HEK293 (cell line): ENCODE results near the gene ZSCAN10.

Experiments used
- CTCF ChIA-PET: fragments of 350-600 bp; formaldehyde crosslinking; extraction: SDS; loops from one replicate; lab custom pipeline; 2021; ENCODE audit warnings: antibody characterized with exemption; lab: Yijun Ruan, JAX
- POLR2A ChIA-PET: fragments of 300-600 bp; formaldehyde crosslinking; extraction: SDS; loops from one replicate; lab custom pipeline; 2020; ENCODE audit warnings: antibody characterized with exemption, inconsistent platforms; lab: Yijun Ruan, JAX
- H3K27ac ChIP-seq: fragments of 200-500 bp; sonication (Bioruptor generic); 2 replicates; pipeline ENCODE4 v1.5.1; 2014; ENCODE audit warnings: low read depth, low read length, control low read depth, inconsistent platforms; ENCODE audit errors: extremely low read depth
- H3K36me3 ChIP-seq, 2 experiments: fragments of 200-500 bp in 1 of 2; sonication (Bioruptor generic) in 1 of 2; 1 replicate in 1 of 2; 2 replicates in 1 of 2; pipeline ENCODE4 v1.5.1; 2014 to 2017; ENCODE audit warnings: inconsistent platforms in 2 of 2, low read length in 2 of 2; ENCODE audit not compliant: control insufficient read depth in 2 of 2, insufficient read depth in 1 of 2
- H3K4me1 ChIP-seq: fragments of 200-500 bp; sonication (Bioruptor generic); 2 replicates; pipeline ENCODE4 v1.5.1; 2014; ENCODE audit warnings: mild to moderate bottlenecking, low read length, inconsistent platforms; ENCODE audit not compliant: control insufficient read depth, insufficient read depth
- H3K4me3 ChIP-seq: 2 replicates; pipeline ENCODE4 v1.5.1; 2011; ENCODE audit warnings: low read depth, mild to moderate bottlenecking, control low read depth, low read length, moderate library complexity
- H3K9me3 ChIP-seq: fragments of 200-500 bp; sonication (Bioruptor generic); 2 replicates; pipeline ENCODE4 v1.5.1; 2014; ENCODE audit warnings: low read depth, low read length, inconsistent platforms; ENCODE audit not compliant: control insufficient read depth, insufficient read depth
- GLIS1 ChIP-seq: fragments of 450-650 bp; formaldehyde crosslinking; IDR thresholded peaks from 2 replicates; pipeline ENCODE4 v1.5.1; 2016; ENCODE audit warnings: missing biosample characterization, missing genetic modification characterization
- GLIS2 ChIP-seq: fragments of 450-650 bp; formaldehyde crosslinking; IDR thresholded peaks from 2 replicates; pipeline ENCODE4 v1.5.1; 2016; ENCODE audit warnings: missing biosample characterization, missing genetic modification characterization
- OSR2 ChIP-seq: fragments of 450-650 bp; formaldehyde crosslinking; IDR thresholded peaks from 2 replicates; pipeline ENCODE4 v1.5.1; 2016; ENCODE audit warnings: missing biosample characterization, missing genetic modification characterization
- SP7 ChIP-seq: fragments of 450-650 bp; formaldehyde crosslinking; IDR thresholded peaks from 2 replicates; pipeline ENCODE4 v1.5.1; 2016; ENCODE audit warnings: missing biosample characterization, missing genetic modification characterization
- ZBTB21 ChIP-seq: fragments of 450-650 bp; formaldehyde crosslinking; IDR thresholded peaks from 2 replicates; pipeline ENCODE4 v1.5.1; 2017; ENCODE audit warnings: missing biosample characterization, missing genetic modification characterization
- ZFHX2 ChIP-seq: fragments of 450-650 bp; formaldehyde crosslinking; conservative IDR thresholded peaks from 2 replicates; pipeline ENCODE4 v1.5.1; 2016; ENCODE audit warnings: missing biosample characterization, missing genetic modification characterization
- ZNF169 ChIP-seq: fragments of 450-650 bp; formaldehyde crosslinking; IDR thresholded peaks from 2 replicates; pipeline ENCODE4 v1.5.1; 2016; ENCODE audit warnings: missing biosample characterization, missing genetic modification characterization
- ZNF350 ChIP-seq: fragments of 450-650 bp; formaldehyde crosslinking; IDR thresholded peaks from 2 replicates; pipeline ENCODE4 v1.5.0; 2017; ENCODE audit warnings: missing biosample characterization, mild to moderate bottlenecking, missing genetic modification characterization
- ZNF548 ChIP-seq: fragments of 450-650 bp; formaldehyde crosslinking; IDR thresholded peaks from 2 replicates; pipeline ENCODE4 v1.5.1; 2016; ENCODE audit warnings: missing biosample characterization, missing genetic modification characterization
- ZNF596 ChIP-seq: fragments of 450-650 bp; IDR thresholded peaks from 2 replicates; pipeline ENCODE4 v1.5.0; 2018; ENCODE audit warnings: missing biosample characterization, mild to moderate bottlenecking, missing genetic modification characterization, moderate library complexity
- ZNF664 ChIP-seq: fragments of 450-650 bp; formaldehyde crosslinking; IDR thresholded peaks from 2 replicates; pipeline ENCODE4 v1.5.1; 2016; ENCODE audit warnings: missing biosample characterization, missing genetic modification characterization
- ZNF768 ChIP-seq: fragments of 450-650 bp; formaldehyde crosslinking; IDR thresholded peaks from 2 replicates; pipeline ENCODE4 v1.5.1; 2018; ENCODE audit warnings: missing biosample characterization, mild to moderate bottlenecking, missing genetic modification characterization
- TF ChIP-seq, protein P1 (sequence below): fragments of 450-650 bp; formaldehyde crosslinking; IDR thresholded peaks from 2 replicates; pipeline ENCODE4 v1.5.1; 2016; ENCODE audit warnings: missing biosample characterization, missing genetic modification characterization
- TF ChIP-seq, protein P2 (sequence below): fragments of 450-650 bp; formaldehyde crosslinking; IDR thresholded peaks from 2 replicates; pipeline ENCODE4 v1.5.1; 2017; ENCODE audit warnings: missing biosample characterization, missing genetic modification characterization
- TF ChIP-seq, protein P3 (sequence below): fragments of 450-650 bp; formaldehyde crosslinking; IDR thresholded peaks from 2 replicates; pipeline ENCODE4 v1.5.1; 2016; ENCODE audit warnings: missing biosample characterization, missing genetic modification characterization
- TF ChIP-seq, protein P4 (sequence below): sonication (generic); formaldehyde crosslinking; IDR thresholded peaks from 2 replicates; pipeline ENCODE4 v1.8.1; 2022; ENCODE audit warnings: mild to moderate bottlenecking, moderate library complexity, missing genetic modification reagents
- TF ChIP-seq, protein P5 (sequence below): fragments of 450-650 bp; formaldehyde crosslinking; IDR thresholded peaks from 2 replicates; pipeline ENCODE4 v1.5.1; 2017; ENCODE audit warnings: missing biosample characterization, missing genetic modification characterization
- TF ChIP-seq, protein P6 (sequence below): fragments of 450-650 bp; formaldehyde crosslinking; IDR thresholded peaks from 2 replicates; pipeline ENCODE4 v1.5.1; 2016; ENCODE audit warnings: missing biosample characterization, missing genetic modification characterization
- TF ChIP-seq, protein P7 (sequence below): fragments of 450-650 bp; formaldehyde crosslinking; IDR thresholded peaks from 2 replicates; pipeline ENCODE4 v1.5.1; 2017; ENCODE audit warnings: missing biosample characterization, missing genetic modification characterization
- TF ChIP-seq, protein P8 (sequence below): fragments of 450-650 bp; formaldehyde crosslinking; IDR thresholded peaks from 2 replicates; pipeline ENCODE4 v1.5.1; 2016; ENCODE audit warnings: missing biosample characterization, missing genetic modification characterization

ZSCAN10 gene

DNA sequence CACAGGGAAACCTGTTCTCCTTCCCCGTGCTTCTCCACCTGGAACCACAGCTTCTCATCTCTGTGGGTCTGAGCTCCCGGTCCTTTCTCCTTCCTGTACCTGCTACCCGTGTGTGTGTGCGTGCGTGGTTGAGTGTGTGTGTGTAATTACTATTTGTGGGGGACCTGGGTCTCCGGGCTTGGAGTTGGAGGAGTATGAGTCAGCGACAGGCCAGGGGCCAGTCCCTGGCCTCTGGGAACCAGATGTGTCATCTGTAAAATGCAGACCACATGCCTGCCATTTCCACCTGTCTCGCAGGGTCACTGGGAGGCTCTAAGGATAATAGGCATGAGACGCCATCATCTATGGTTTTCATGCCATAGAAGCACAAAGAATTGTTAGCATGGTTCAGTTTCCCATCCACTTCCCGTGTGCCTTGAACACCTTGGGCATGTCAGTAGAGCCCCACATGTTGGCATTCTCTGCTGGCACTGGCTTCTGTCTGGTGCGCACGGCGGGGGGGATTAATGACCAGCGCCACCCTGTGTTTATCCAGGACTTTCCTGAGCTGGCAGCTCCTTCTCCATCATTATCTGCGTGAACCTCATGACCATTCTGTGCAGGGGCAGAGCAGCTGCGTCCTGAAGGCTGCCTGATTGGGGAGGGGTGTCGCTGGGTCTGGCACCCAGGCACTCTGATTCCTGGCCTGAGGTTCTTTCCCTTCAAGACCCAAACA, 14.8 kb upstream of the ZSCAN10 start:
- TF ChIP-seq ZBTB21 (tag by site-specific recombination), result no peak
- TF ChIP-seq, protein P1, sequence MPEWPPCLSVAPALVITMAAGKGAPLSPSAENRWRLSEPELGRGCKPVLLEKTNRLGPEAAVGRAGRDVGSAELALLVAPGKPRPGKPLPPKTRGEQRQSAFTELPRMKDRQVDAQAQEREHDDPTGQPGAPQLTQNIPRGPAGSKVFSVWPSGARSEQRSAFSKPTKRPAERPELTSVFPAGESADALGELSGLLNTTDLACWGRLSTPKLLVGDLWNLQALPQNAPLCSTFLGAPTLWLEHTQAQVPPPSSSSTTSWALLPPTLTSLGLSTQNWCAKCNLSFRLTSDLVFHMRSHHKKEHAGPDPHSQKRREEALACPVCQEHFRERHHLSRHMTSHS (tag by site-specific recombination), result no peak
- TF ChIP-seq OSR2 (tag by site-specific recombination), result no peak
- TF ChIP-seq GLIS1 (tag by site-specific recombination), result peak; percentile 81
- TF ChIP-seq, protein P2, sequence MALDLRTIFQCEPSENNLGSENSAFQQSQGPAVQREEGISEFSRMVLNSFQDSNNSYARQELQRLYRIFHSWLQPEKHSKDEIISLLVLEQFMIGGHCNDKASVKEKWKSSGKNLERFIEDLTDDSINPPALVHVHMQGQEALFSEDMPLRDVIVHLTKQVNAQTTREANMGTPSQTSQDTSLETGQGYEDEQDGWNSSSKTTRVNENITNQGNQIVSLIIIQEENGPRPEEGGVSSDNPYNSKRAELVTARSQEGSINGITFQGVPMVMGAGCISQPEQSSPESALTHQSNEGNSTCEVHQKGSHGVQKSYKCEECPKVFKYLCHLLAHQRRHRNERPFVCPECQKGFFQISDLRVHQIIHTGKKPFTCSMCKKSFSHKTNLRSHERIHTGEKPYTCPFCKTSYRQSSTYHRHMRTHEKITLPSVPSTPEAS, result 0 out of 2 replicates have a peak, but pooled peaks have one; percentile 27
- TF ChIP-seq, protein P3, sequence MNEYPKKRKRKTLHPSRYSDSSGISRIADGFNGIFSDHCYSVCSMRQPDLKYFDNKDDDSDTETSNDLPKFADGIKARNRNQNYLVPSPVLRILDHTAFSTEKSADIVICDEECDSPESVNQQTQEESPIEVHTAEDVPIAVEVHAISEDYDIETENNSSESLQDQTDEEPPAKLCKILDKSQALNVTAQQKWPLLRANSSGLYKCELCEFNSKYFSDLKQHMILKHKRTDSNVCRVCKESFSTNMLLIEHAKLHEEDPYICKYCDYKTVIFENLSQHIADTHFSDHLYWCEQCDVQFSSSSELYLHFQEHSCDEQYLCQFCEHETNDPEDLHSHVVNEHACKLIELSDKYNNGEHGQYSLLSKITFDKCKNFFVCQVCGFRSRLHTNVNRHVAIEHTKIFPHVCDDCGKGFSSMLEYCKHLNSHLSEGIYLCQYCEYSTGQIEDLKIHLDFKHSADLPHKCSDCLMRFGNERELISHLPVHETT (tag by site-specific recombination), result no peak
- no peak for TF ChIP-seq ZNF596 (tag by site-specific recombination)
- TF ChIP-seq, protein P4, sequence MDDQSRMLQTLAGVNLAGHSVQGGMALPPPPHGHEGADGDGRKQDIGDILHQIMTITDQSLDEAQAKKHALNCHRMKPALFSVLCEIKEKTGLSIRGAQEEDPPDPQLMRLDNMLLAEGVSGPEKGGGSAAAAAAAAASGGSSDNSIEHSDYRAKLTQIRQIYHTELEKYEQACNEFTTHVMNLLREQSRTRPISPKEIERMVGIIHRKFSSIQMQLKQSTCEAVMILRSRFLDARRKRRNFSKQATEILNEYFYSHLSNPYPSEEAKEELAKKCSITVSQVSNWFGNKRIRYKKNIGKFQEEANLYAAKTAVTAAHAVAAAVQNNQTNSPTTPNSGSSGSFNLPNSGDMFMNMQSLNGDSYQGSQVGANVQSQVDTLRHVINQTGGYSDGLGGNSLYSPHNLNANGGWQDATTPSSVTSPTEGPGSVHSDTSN (CRISPR knock-in tag), result no peak
- peak; percentile 70; the same call in 1 of the 2 replicates for TF ChIP-seq SP7 (tag by site-specific recombination)
- TF ChIP-seq GLIS2 (tag by site-specific recombination), result peak; percentile 22; the same call in 1 of the 2 replicates
- TF ChIP-seq, protein P5, sequence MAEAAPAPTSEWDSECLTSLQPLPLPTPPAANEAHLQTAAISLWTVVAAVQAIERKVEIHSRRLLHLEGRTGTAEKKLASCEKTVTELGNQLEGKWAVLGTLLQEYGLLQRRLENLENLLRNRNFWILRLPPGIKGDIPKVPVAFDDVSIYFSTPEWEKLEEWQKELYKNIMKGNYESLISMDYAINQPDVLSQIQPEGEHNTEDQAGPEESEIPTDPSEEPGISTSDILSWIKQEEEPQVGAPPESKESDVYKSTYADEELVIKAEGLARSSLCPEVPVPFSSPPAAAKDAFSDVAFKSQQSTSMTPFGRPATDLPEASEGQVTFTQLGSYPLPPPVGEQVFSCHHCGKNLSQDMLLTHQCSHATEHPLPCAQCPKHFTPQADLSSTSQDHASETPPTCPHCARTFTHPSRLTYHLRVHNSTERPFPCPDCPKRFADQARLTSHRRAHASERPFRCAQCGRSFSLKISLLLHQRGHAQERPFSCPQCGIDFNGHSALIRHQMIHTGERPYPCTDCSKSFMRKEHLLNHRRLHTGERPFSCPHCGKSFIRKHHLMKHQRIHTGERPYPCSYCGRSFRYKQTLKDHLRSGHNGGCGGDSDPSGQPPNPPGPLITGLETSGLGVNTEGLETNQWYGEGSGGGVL, result peak; percentile 71
- TF ChIP-seq ZNF768 (tag by site-specific recombination), result no peak
- 0 out of 2 replicates have a peak, but pooled peaks have one; percentile 39 for TF ChIP-seq ZFHX2 (tag by site-specific recombination)
- Histone ChIP-seq H3K9me3 (no peaks in the 10 kb centered on the region), H3K36me3 (peaks cover 0 to 45% of the 10 kb centered on the region in 2 experiments; a peak in 2 of 3 replicates), H3K4me3 (peak overlapping the region; percentile 74), H3K4me1 (peaks cover 4% of the 10 kb centered on the region), H3K27ac (no peak overlapping the region)
- CTCF ChIA-PET, result interaction anchor here (0.7 to 3.1 kb wide), 4 partner anchors 12 to 54 kb away, joined by 4 to 14 read pairs (median 4); no protein-coding TSS in a partner anchor
- POLR2A ChIA-PET, result interaction anchor here (0.6 to 3.8 kb wide), 2 partner anchors 15 to 512 kb away, joined by 3 to 14 read pairs; no protein-coding TSS in a partner anchor

DNA sequence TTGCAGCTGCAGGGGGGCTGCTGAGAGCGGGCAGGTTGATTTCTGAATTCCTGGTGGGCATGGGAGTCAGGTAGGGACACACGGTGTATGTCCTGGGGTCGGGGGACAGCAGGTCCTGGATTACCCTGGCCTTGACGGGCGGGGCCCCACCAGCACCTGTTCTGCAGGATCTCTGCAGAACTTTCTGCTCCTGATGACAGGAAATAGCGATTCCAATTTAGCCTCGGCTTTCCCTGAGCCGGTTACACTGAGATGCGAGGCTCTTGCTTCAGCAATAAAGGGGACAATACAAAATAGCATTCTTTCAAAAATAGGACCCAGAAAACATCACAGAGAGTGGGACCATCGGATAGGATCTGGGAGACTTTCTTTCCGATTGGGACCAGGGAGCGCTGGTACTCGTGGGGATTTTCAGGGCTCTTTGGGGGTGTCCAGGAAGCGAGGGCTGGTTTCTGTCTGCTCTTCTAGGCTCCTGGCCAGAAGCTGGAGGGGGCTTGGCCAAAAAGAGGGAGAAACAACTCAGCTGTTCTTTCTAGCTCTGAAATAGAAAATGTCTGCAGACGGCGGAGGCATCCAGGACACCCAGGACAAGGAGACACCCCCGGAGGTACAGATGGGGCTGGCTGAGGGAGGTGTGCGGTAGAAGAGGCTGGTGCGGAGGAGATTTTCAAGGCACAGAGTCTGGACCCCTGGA, 13.9 kb upstream of the ZSCAN10 start:
- peak overlapping the region; percentile 81; the same call in 1 of the 2 replicates for H3K27ac ChIP-seq
- ChIA-PET POLR2A (interaction anchor here (0.6 to 3.8 kb wide), 4 partner anchors 16 to 513 kb away, joined by 3 to 14 read pairs (median 3); no protein-coding TSS in a partner anchor), CTCF (interaction anchor here (0.8 to 3.1 kb wide), 5 partner anchors 16 to 53 kb away, joined by 4 to 14 read pairs (median 5); no protein-coding TSS in a partner anchor)
- peaks cover 4% of the 10 kb centered on the region for H3K4me1 ChIP-seq
- peak overlapping the region; percentile 74 for H3K4me3 ChIP-seq
- H3K9me3 ChIP-seq, result no peaks in the 10 kb centered on the region
- peaks cover 0 to 36% of the 10 kb centered on the region in 2 experiments; a peak in 2 of 3 replicates for H3K36me3 ChIP-seq
- TF ChIP-seq, protein P6, sequence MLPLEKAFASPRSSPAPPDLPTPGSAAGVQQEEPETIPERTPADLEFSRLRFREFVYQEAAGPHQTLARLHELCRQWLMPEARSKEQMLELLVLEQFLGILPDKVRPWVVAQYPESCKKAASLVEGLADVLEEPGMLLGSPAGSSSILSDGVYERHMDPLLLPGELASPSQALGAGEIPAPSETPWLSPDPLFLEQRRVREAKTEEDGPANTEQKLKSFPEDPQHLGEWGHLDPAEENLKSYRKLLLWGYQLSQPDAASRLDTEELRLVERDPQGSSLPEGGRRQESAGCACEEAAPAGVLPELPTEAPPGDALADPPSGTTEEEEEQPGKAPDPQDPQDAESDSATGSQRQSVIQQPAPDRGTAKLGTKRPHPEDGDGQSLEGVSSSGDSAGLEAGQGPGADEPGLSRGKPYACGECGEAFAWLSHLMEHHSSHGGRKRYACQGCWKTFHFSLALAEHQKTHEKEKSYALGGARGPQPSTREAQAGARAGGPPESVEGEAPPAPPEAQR (tag by site-specific recombination), result no peak
- TF ChIP-seq, protein P7, sequence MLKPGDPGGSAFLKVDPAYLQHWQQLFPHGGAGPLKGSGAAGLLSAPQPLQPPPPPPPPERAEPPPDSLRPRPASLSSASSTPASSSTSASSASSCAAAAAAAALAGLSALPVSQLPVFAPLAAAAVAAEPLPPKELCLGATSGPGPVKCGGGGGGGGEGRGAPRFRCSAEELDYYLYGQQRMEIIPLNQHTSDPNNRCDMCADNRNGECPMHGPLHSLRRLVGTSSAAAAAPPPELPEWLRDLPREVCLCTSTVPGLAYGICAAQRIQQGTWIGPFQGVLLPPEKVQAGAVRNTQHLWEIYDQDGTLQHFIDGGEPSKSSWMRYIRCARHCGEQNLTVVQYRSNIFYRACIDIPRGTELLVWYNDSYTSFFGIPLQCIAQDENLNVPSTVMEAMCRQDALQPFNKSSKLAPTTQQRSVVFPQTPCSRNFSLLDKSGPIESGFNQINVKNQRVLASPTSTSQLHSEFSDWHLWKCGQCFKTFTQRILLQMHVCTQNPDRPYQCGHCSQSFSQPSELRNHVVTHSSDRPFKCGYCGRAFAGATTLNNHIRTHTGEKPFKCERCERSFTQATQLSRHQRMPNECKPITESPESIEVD (tag by site-specific recombination), result no peak
- TF ChIP-seq ZNF169 (tag by site-specific recombination) (no peak), ZNF548 (tag by site-specific recombination) (no peak), ZNF350 (tag by site-specific recombination) (no peak), ZNF664 (tag by site-specific recombination) (no peak)
- TF ChIP-seq, protein P8, sequence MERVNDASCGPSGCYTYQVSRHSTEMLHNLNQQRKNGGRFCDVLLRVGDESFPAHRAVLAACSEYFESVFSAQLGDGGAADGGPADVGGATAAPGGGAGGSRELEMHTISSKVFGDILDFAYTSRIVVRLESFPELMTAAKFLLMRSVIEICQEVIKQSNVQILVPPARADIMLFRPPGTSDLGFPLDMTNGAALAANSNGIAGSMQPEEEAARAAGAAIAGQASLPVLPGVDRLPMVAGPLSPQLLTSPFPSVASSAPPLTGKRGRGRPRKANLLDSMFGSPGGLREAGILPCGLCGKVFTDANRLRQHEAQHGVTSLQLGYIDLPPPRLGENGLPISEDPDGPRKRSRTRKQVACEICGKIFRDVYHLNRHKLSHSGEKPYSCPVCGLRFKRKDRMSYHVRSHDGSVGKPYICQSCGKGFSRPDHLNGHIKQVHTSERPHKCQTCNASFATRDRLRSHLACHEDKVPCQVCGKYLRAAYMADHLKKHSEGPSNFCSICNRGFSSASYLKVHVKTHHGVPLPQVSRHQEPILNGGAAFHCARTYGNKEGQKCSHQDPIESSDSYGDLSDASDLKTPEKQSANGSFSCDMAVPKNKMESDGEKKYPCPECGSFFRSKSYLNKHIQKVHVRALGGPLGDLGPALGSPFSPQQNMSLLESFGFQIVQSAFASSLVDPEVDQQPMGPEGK, result peak; percentile 9; the same call in 1 of the 2 replicates
